Ecto neural progenitor cell (in vitro differentiated cells): ENCODE results near the gene TMEM18.

Experiments used
- DNase-seq: peaks from one replicate; pipeline ENCODE4 v3.0.0-alpha.2; 2018; ENCODE audit warnings: low spot score

Gene TMEM18

DNA sequence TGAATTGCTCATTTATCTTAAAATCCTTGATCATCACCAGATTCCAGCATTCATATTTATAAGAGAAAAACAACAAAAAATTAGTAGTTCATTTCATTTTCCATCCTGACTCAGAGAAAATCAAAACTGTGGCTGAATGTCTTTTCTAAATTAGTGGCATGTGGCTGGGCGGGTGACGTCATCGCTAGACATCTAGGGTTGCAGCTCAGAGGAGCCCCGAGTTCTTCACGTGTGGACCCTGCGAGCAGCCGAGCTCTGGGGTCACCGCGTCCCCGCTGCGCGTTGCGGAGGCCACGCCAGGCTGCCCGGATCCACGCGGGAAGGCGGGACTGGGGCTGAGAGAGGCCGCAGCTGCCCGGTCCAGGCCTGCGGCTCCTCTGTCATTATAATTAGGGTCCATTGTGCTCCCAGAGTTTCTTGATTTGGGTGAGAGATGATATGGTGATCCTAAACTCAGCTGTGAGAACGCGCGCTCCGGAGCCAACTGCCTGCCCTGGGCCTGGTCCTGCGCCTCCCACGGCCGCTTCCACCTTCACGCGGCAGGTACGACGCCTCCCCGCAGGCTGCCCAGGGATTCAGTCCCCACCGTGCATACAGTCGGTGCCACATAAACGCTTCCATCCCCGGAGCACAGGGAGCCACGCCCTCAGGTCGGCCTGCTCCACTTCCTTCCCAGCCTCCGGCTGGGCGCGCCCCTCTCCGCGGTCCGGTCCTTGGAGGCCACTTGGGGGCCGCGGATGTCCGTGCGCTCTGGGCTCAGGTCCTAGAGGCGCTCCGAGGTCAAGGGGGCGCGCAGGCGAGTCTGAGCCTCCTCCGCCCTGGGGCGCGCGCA lies 56.5 kb downstream of the TMEM18 start:
- DNase-seq, result peak; percentile 29

DNA sequence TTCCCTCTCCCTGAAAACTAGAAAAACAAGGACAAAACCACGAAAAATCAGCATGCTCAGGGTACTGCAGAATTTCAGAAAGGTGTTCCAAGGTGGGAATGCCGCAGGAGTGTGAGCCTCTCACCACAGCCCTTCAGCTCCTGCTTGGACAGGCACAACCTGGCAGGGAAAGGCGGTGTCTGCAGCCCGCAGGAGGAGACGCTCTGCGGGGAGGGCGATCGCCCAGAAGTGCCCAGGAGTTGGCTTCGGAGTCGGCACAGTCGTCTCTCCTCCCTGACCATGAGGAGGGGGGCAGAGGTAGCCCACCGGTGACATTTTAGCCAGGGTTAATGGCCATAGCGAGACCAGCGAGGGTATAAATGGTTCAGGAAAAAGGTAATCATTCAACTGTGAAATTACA lies 57.2 kb downstream of the TMEM18 start:
- DNase-seq, result peak; percentile 26

GRCh38 chr2:618422-618990 lies 58.7 kb downstream of the TMEM18 start:
- DNase-seq, result peak; percentile 36

DNA sequence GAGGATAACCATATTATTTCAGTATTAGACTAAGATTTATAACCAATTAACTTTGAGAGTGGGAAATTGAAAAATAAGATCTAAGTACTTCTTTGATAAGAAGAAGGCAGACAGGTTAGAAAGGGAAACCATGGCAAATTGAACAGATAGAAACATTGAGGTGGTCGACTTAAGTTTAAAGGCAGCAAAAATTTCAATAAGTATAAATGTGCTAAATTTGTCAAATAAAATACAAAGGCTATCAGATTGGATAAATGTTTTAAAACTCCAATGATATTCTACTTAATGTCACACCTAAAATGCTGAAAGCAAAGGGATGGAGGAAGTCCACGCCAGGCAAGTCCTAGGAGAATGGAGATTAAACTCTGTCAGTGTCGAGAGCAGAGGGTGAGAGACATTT lies 59.2 kb downstream of the TMEM18 start:
- no peak for DNase-seq
